NCI-H748 (cell line): ENCODE data around the gene ARHGAP18.
A peak's percentile ranks its signal among the peaks of the same experiment; 100 is the strongest.
"Not testable (repeated sequence)": the region's sequence is repeated elsewhere in the genome, so short reads cannot be mapped to it uniquely, and the experiment has no call there.

Source experiments
- DNase-seq: peaks from one replicate; lab custom pipeline; 2025; ENCODE audit not compliant: unreplicated experiment; lab: John Stamatoyannopoulos, UW

Gene ARHGAP18

GRCh38 chr6:129597023-129597713 lies 112.8 kb downstream of the ARHGAP18 start:
- DNase-seq: no peak

- no peak for DNase-seq
Observed at GRCh38 chr6:129596522-129596921, 113.5 kb downstream of the ARHGAP18 start.

- no peak for DNase-seq
Observed at GRCh38 chr6:129593233-129593564, 116.8 kb downstream of the ARHGAP18 start.

GRCh38 chr6:129592516-129593232 lies 117.3 kb downstream of the ARHGAP18 start:
- DNase-seq: no peak

- no peak for DNase-seq
Observed at GRCh38 chr6:129590408-129591022, 119.5 kb downstream of the ARHGAP18 start.

- DNase-seq: no peak
Observed at GRCh38 chr6:129586815-129587214, 123.2 kb downstream of the ARHGAP18 start.

DNA sequence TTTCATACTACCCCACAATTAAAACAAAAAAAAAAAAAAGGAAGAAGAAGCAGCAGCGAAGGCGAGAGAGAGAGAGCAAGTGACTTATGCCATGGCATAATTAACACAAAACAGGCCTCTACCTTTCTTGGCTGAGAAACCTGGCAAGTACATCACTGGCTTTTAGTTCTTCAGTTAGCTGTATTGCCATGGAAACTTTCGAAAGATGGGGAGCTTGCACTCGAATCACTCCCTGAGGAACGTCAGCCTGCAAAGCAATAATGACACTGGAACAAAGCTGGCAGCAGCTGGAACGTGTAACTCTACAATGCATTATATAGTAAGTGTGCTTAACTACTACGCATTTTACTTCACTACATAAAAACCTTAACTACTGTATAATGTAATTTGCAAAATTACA lies 126.1 kb downstream of the ARHGAP18 start:
- DNase-seq: no peak

DNA sequence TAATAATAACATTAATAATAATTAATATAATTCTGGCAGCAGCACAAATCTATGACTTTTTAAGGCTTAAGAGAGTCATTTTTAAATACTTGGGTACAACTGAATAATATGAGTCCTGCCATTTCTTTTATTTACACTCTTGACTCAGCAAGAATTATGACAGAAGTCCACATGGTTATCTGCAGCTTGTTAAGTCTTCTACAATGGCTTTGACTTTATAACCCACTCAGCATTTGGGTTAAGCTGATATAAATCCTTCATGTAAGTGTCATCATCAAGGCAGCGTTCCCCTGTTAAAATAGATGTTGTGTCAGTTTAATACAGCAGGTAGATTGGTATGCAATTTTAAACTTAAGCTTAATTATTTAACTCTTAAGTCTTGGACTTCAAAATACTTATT lies 131.7 kb downstream of the ARHGAP18 start:
- DNase-seq: no peak

DNA sequence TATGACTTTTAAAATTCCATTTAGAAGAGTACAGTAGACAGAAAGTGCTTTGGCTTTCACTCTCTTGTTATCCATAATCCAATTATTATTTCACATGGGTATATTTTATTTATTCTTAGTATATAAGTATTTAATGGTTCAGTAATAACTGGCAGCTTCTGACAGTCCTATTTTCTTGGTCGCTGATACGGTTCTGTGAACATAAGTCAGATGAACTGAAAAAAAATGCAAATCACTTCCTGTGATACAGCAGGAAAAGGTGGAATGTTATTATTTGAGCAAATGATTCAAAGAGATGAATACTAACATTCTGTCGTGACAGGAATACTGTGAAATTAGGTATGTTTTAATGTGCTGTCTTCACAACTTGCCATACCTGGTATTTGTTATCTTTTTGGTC lies 132.3 kb downstream of the ARHGAP18 start:
- DNase-seq: no peak

DNA sequence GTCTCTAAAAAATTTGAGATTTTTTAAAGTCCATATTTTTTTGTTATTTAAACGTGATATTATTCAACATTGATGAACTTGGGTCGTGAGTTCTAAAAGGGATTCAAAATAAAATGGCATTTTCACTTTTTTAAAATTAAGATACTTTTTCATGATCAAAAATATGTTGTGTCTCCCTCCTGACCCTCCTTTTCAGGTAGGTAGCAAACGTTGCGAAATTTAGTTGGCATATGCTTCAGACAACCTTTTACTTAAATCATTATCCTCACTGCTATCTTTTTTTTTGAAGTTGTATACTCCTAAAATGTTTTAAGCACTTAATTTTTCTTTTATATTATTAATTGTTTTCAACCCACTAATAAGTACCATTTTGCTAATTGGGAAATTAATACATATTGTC lies 133.5 kb downstream of the ARHGAP18 start:
- no peak for DNase-seq

- peak; percentile 52 for DNase-seq
Observed at GRCh38 chr6:129575378-129576118, 134.4 kb downstream of the ARHGAP18 start.

- DNase-seq: not testable (repeated sequence)
Observed at GRCh38 chr6:129574605-129575004, 135.4 kb downstream of the ARHGAP18 start.

DNA sequence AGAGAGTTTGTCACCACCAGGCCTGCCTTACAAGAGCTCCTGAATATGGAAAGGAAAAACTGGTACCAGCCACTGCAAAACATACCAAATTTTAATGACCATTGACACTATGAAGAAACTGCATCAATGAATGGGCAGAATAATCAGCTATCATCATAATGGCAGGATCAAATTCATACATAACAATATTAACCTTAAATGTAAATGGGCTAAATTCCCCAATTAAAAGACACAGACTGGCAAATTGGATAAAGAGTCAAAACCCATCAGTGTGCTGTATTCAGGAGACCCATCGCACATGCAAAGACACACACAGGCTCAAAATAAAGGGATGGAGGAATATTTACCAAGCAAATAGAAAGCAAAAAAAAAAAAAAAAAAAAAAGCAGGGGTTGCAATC lies 139.0 kb downstream of the ARHGAP18 start:
- DNase-seq: not testable (repeated sequence)

DNA sequence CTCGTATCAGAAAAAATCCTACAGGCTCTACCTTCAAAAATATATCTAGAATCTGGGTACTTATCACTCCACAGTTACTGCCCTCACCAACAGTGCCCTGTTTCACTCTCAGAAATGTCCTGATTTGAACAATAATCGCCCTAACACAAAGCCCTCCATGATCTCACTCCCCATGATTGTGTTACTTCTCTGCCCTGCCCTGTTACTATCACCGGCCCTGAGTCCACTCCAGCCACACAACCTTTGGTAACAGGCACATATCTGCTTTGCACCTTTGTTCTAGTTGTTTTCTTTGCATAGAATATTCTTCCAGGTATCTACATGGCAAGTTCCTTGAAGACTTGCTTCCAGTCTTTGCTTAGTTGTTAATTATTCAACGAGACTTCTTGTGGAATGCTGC lies 142.0 kb downstream of the ARHGAP18 start:
- no peak for DNase-seq

DNA sequence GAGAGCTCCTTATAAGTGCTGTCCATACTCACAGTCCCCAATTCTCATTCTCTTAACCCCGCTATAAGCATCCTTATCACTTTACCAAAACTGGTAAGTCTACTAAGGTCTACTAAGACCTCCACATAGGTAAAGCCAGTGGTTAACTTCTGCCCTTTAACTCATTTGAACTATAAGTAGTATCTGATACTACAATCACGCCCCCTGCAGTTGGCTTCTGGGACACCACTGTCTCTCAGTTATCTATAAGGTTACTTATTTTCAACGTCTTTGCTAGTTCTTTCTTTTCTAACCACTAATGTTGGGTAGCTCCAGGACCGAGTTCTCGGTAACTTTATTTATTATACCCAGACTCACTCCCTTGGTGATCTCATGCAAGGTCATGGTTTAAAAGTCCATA lies 142.6 kb downstream of the ARHGAP18 start:
- DNase-seq: peak; percentile 35

DNA sequence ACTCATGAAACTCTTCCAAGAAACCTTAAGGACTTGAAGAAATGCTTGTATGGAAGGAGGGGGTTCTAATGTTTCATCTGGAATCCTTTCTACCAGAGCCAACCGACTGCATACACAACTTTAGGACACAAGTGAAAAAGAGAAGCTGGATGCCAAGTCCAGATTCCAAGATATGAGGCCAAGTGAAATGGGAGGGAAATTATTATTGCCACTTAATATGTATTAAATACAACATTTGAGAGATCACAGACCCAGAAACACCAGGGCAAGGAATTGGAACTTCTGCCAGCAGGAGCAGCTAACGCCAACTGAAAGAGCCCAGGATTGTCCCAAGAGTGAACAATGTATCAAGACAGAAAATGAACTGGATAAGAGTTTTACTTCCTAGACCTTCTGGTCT lies 144.2 kb downstream of the ARHGAP18 start:
- no peak for DNase-seq

GRCh38 chr6:129565366-129565765 lies 144.6 kb downstream of the ARHGAP18 start:
- DNase-seq: no peak

GRCh38 chr6:129558248-129558647 lies 151.7 kb downstream of the ARHGAP18 start:
- DNase-seq: no peak

- DNase-seq: no peak
Observed at GRCh38 chr6:129555206-129555832, 154.7 kb downstream of the ARHGAP18 start.

DNA sequence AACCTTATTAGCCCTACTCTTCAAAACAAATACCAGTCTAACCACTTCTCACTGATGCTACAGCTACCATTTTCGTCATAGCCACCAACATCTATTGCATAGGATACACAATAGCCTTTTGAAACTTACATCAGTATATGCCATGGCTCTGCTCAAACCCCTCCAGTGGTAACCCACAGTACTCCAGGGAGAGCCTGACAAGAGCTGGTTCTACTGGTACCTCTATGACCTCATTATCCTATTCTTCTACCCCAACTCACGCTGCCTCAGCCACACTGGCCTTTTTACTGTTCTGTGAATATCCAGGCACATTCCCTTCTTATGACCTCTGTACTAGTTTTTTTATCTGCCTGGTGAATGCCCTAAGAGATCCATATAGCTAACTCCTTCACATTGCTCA lies 157.6 kb downstream of the ARHGAP18 start:
- DNase-seq: no peak

DNA sequence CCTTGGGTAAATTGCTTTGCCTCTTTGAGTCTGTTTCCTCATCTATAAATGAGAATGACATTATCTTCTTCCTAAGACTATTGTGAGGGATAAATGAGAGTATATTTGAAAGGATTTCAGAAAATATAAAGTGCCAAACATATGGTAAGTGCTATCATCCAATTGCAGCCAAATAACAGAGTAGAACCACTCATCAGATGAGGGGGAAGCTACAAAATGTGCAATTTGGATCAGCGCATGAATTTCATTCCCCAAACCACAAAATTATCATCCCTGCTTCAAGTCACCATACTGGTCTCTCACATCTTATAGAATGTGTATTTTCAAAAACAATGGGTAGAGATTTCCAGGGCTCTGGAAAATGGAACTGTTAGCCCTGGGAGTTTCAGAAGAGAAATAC lies 158.5 kb downstream of the ARHGAP18 start:
- DNase-seq: no peak
